WTC11 (cell line): ENCODE results near the gene NLRP6. TPM values are rescaled to one million over a fixed set of nuclear protein-coding genes. Genes with fewer than 3 reads are reported as not detected.
"Not testable (repeated sequence)": the region's sequence is repeated elsewhere in the genome, so short reads cannot be mapped to it uniquely, and the experiment has no call there.

Experiments
- ATAC-seq: fragments of 200-7000 bp; cut with Tn5 transposase; 2 replicates; pipeline ENCODE4 v1.10.0; 2021; ENCODE audit warnings: mild to moderate bottlenecking, moderate library complexity
- CTCF ChIA-PET: fragments of 300-600 bp; sonication (Branson Sonifier 250); formaldehyde crosslinking; loops from one replicate; lab custom pipeline; 2021; ENCODE audit warnings: antibody characterized with exemption; lab: Charles Lee
- POLR2A ChIA-PET: fragments of 350-600 bp; sonication (Branson Sonifier 250); formaldehyde crosslinking; loops from one replicate; lab custom pipeline; 2021; ENCODE audit warnings: antibody characterized with exemption; lab: Charles Lee
- DNase-seq: peaks from one replicate; pipeline ENCODE4 v3.0.0; 2021; ENCODE audit warnings: low spot score
- H3K27ac Mint-ChIP-seq: 2 replicates; pipeline ENCODE4 v1.8.0; 2021; ENCODE audit warnings: mixed read lengths
- H3K27me3 Mint-ChIP-seq: 2 replicates; pipeline ENCODE4 v1.8.0; 2021; ENCODE audit warnings: low read depth, mild to moderate bottlenecking, moderate library complexity, mixed read lengths
- H3K36me3 Mint-ChIP-seq: 2 replicates; pipeline ENCODE4 v1.8.0; 2021; ENCODE audit warnings: mixed read lengths
- H3K4me1 Mint-ChIP-seq: 2 replicates; pipeline ENCODE4 v1.8.0; 2022; ENCODE audit warnings: mixed read lengths
- H3K4me3 Mint-ChIP-seq: 2 replicates; pipeline ENCODE4 v1.8.0; 2021; ENCODE audit warnings: mild to moderate bottlenecking, moderate library complexity, mixed read lengths
- H3K9me3 Mint-ChIP-seq: 2 replicates; pipeline ENCODE4 v1.8.0; 2021; ENCODE audit warnings: mixed read lengths
- CBFB ChIP-seq: sonication (generic); formaldehyde crosslinking; IDR thresholded peaks from 2 replicates; pipeline ENCODE4 v1.8.1; 2022; ENCODE audit warnings: mild to moderate bottlenecking, low read depth, missing genetic modification reagents
- ELF4 ChIP-seq: sonication (generic); formaldehyde crosslinking; IDR thresholded peaks from 2 replicates; pipeline ENCODE4 v1.8.1; 2022; ENCODE audit warnings: low read depth, mild to moderate bottlenecking, moderate library complexity, missing genetic modification reagents
- FOXK1 ChIP-seq: sonication (generic); formaldehyde crosslinking; IDR thresholded peaks from 2 replicates; pipeline ENCODE4 v1.8.0; 2022; ENCODE audit warnings: mild to moderate bottlenecking, moderate library complexity, missing genetic modification reagents
- HMGA2 ChIP-seq: fragments of 250-450 bp; sonication (Bioruptor Pico); IDR thresholded peaks from 2 replicates; pipeline ENCODE4 v1.4.0; 2021; ENCODE audit warnings: mild to moderate bottlenecking, moderate library complexity
- IRF2 ChIP-seq: sonication (generic); formaldehyde crosslinking; IDR thresholded peaks from 2 replicates; pipeline ENCODE4 v1.8.0; 2022; ENCODE audit warnings: low read depth, missing genetic modification reagents, borderline replicate concordance
- JUN ChIP-seq: sonication (generic); formaldehyde crosslinking; IDR thresholded peaks from 2 replicates; pipeline ENCODE4 v1.8.0; 2023; ENCODE audit warnings: mild to moderate bottlenecking, missing genetic modification reagents
- MXD4 ChIP-seq: fragments of 250-450 bp; sonication (Bioruptor Pico); IDR thresholded peaks from 2 replicates; pipeline ENCODE4 v1.8.0; 2021; ENCODE audit warnings: mild to moderate bottlenecking, moderate library complexity, borderline replicate concordance
- MYBL2 ChIP-seq: sonication (generic); formaldehyde crosslinking; IDR thresholded peaks from 2 replicates; pipeline ENCODE4 v1.8.1; 2023; ENCODE audit warnings: mild to moderate bottlenecking, moderate library complexity, missing genetic modification reagents
- RORB ChIP-seq: fragments of 250-450 bp; sonication (Bioruptor Pico); IDR thresholded peaks from 2 replicates; pipeline ENCODE4 v1.9.0; 2021; ENCODE audit warnings: mild to moderate bottlenecking
- SOX15 ChIP-seq: fragments of 250-450 bp; sonication (Bioruptor Pico); IDR thresholded peaks from 2 replicates; pipeline ENCODE4 v1.9.0; 2021; ENCODE audit warnings: mild to moderate bottlenecking
- SP1 ChIP-seq: sonication (generic); formaldehyde crosslinking; conservative IDR thresholded peaks from 2 replicates; pipeline ENCODE4 v1.8.1; 2022; ENCODE audit warnings: missing genetic modification reagents
- TCF7 ChIP-seq: sonication (generic); formaldehyde crosslinking; IDR thresholded peaks from 2 replicates; pipeline ENCODE4 v1.8.0; 2022; ENCODE audit warnings: mild to moderate bottlenecking, low read depth, missing genetic modification reagents, moderate library complexity
- ZNF121 ChIP-seq: sonication (generic); formaldehyde crosslinking; IDR thresholded peaks from 2 replicates; pipeline ENCODE4 v1.8.0; 2023; ENCODE audit warnings: missing genetic modification reagents
- ZNF317 ChIP-seq: sonication (generic); formaldehyde crosslinking; IDR thresholded peaks from 2 replicates; pipeline ENCODE4 v1.8.1; 2023; ENCODE audit warnings: low read depth, mild to moderate bottlenecking, moderate library complexity, missing genetic modification reagents, borderline replicate concordance
- total RNA-seq: library from RNA; stranded (reverse); gene quantifications from 3 replicates; pipeline ENCODE4 v1.2.3, GENCODE V29; 2021
- TF ChIP-seq, protein P1 (sequence below): sonication (generic); formaldehyde crosslinking; IDR thresholded peaks from 2 replicates; pipeline ENCODE4 v1.8.1; 2022; ENCODE audit warnings: mild to moderate bottlenecking, moderate library complexity, missing genetic modification reagents
- TF ChIP-seq, protein P2 (sequence below): sonication (generic); formaldehyde crosslinking; IDR thresholded peaks from 2 replicates; pipeline ENCODE4 v1.8.0; 2022; ENCODE audit warnings: mild to moderate bottlenecking, missing genetic modification reagents
- TF ChIP-seq, protein P3 (sequence below): sonication (generic); formaldehyde crosslinking; IDR thresholded peaks from 2 replicates; pipeline ENCODE4 v1.8.1; 2023; ENCODE audit warnings: mild to moderate bottlenecking, moderate library complexity, missing genetic modification reagents
- TF ChIP-seq, protein P4 (sequence below): sonication (generic); formaldehyde crosslinking; IDR thresholded peaks from 2 replicates; pipeline ENCODE4 v1.8.1; 2022; ENCODE audit warnings: low read depth, mild to moderate bottlenecking, moderate library complexity, missing genetic modification reagents, borderline replicate concordance
- TF ChIP-seq, protein P5 (sequence below): fragments of 250-450 bp; sonication (Bioruptor Pico); conservative IDR thresholded peaks from 2 replicates; pipeline ENCODE4 v1.9.0; 2021; ENCODE audit warnings: mild to moderate bottlenecking
- TF ChIP-seq, protein P6 (sequence below): sonication (generic); formaldehyde crosslinking; IDR thresholded peaks from 2 replicates; pipeline ENCODE4 v1.8.1; 2023; ENCODE audit warnings: mild to moderate bottlenecking, missing genetic modification reagents, moderate library complexity
- TF ChIP-seq, protein P7 (sequence below): sonication (generic); formaldehyde crosslinking; IDR thresholded peaks from 2 replicates; pipeline ENCODE4 v1.8.0; 2022; ENCODE audit warnings: mild to moderate bottlenecking, missing genetic modification reagents

NLRP6 gene
- total RNA-seq, 1 experiment from 2014 or later: 0.09 TPM

DNA sequence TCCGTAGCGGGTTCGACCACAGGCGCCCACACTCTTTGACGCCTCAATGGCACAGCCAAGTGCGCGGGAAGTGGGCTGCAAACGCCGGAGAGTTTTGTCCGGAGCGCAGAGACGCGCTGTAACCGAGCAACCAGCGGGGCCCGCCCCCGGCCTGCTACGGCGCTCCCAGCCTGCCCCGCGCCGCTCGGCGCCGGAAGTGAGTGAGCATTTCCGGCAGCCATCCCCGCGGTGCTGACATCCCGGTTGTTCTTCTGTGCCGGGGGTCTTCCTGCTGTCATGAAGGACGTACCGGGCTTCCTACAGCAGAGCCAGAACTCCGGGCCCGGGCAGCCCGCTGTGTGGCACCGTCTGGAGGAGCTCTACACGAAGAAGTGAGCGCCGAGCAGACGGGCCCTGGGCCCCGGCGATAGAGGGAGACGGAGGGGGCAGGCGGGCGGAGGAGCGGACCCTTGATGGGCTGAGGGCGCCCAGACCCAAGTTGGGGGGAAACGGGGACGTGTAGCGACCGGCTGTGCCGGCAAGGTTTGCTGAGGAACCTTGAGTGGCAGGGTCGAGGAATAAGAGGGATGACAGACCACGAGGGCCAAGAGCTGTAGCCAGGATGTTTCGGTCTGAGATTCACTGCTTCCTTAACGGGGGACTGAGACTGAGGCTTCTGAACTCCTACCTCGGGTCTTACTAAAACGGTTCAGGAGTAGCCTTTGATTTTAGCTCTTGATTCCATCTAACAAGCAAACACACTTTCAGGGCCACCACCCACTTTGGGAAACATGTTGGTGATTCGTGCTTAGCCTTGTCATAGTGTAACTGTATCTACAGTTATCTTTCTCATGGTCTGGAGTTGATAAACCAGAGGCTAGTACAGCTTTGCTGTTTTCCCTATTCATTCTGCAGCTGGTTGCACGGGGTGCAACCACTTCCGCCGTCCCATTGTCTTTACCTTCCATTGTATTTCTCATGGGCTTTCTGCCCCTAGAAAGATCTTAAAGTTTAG lies 41.1 kb upstream of the NLRP6 start, which contains the start of gene PSMD13 (continued):
- TF ChIP-seq RORB (CRISPR knock-in tag) (no peak), JUN (CRISPR knock-in tag) (no peak), ZNF317 (CRISPR knock-in tag) (no peak), SOX15 (CRISPR knock-in tag) (no peak), ZNF121 (CRISPR knock-in tag) (no peak), SP1 (CRISPR knock-in tag) (peak; percentile 73; the same call in 1 of the 2 replicates)
- TF ChIP-seq, protein P1, sequence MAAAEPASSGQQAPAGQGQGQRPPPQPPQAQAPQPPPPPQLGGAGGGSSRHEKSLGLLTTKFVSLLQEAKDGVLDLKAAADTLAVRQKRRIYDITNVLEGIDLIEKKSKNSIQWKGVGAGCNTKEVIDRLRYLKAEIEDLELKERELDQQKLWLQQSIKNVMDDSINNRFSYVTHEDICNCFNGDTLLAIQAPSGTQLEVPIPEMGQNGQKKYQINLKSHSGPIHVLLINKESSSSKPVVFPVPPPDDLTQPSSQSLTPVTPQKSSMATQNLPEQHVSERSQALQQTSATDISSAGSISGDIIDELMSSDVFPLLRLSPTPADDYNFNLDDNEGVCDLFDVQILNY: 0 out of 2 replicates have a peak, but pooled peaks have one; percentile 20
- TF ChIP-seq, protein P2, sequence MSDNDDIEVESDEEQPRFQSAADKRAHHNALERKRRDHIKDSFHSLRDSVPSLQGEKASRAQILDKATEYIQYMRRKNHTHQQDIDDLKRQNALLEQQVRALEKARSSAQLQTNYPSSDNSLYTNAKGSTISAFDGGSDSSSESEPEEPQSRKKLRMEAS: peak; percentile 47; the same call in 1 of the 2 replicates
- TF ChIP-seq, protein P3, sequence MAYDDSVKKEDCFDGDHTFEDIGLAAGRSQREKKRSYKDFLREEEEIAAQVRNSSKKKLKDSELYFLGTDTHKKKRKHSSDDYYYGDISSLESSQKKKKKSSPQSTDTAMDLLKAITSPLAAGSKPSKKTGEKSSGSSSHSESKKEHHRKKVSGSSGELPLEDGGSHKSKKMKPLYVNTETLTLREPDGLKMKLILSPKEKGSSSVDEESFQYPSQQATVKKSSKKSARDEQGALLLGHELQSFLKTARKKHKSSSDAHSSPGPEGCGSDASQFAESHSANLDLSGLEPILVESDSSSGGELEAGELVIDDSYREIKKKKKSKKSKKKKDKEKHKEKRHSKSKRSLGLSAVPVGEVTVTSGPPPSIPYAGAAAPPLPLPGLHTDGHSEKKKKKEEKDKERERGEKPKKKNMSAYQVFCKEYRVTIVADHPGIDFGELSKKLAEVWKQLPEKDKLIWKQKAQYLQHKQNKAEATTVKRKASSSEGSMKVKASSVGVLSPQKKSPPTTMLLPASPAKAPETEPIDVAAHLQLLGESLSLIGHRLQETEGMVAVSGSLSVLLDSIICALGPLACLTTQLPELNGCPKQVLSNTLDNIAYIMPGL (CRISPR knock-in tag): no peak
- TF ChIP-seq, protein P4, sequence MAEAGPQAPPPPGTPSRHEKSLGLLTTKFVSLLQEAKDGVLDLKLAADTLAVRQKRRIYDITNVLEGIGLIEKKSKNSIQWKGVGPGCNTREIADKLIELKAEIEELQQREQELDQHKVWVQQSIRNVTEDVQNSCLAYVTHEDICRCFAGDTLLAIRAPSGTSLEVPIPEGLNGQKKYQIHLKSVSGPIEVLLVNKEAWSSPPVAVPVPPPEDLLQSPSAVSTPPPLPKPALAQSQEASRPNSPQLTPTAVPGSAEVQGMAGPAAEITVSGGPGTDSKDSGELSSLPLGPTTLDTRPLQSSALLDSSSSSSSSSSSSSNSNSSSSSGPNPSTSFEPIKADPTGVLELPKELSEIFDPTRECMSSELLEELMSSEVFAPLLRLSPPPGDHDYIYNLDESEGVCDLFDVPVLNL (CRISPR knock-in tag): no peak
- TF ChIP-seq, protein P5, sequence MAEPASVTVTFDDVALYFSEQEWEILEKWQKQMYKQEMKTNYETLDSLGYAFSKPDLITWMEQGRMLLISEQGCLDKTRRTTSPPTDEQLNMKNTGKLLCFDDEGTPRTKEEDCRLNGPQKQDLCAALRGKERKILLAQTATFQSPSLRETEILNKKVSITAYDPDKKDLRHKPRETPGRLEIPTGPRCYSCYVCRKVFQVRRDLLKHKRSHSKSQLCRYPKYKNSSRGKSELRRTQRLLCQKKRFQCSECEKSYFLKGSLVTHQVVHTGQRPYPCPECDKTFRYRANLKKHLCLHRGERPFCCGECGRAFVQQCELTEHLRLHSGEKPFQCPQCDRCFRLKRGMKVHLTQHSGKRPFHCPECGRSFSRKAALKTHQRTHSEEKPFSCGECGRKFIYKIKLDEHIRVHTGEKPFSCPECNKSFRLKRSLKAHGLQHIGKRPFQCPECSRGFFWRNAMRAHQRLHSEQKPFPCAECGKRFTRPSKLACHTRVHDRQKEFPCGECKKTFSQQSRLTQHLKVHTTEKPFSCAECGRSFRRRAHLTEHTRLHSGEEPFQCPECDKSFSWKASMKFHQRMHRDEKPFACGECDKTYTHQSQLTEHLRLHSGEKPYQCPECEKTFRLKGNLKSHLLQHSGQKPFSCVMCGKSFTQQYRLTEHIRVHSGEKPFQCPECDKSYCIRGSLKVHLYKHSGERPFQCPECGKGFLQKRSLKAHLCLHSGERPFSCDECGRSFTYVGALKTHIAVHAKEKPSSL (CRISPR knock-in tag): no peak
- TF ChIP-seq, all 79 proteins: peak for 7

DNA sequence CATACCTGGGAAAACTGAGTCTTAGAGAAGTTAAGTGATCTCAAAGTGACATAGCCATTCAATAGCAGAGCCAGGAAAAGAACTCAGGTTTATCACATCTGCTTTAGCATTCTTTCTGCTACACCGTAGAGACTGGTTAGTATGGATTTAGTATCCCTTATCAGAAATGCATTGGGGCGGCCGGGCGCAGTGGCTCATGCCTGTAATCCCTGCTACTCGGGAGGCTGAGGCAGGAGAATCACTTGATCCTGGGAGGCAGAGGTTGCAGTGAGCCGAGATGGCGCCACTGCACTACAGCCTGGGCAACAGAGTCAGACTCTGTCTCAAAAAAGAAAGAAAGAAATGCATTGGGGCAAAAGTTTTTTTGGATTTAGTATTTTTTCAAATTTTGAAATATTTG lies 39.9 kb upstream of the NLRP6 start:
- H3K9me3 Mint-ChIP-seq, DNase-seq, H3K27ac Mint-ChIP-seq, POLR2A ChIA-PET, H3K27me3 Mint-ChIP-seq, ATAC-seq: not testable (repeated sequence)
- H3K4me1 Mint-ChIP-seq: peaks cover 15% of the 10 kb centered on the region
- H3K36me3 Mint-ChIP-seq: peaks cover 31% of the 10 kb centered on the region
- CTCF ChIA-PET: interaction anchor here (1.8 kb wide), 1 partner anchor 13 kb away, joined by 13 read pairs; no protein-coding TSS in a partner anchor
- peak overlapping the region; percentile 96 for H3K4me3 Mint-ChIP-seq

DNA sequence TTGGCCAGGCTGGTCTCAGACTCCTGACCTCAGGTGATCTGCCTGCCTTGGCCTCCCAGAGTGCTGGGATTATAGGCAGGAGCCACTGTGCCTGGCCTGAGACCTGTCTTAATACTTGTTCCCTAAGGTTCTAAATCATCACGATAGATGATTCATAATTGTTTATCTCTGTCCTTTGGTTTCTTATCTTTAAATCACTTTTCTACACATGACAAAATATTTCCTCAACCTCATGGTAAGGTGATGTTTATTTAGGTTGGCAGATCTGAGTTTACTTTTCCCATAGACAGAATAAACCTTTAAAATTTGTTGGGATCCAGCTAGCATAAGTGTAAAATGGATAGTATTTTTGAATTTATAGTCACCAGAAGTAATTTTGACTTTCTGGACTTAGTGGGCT lies 37.9 kb upstream of the NLRP6 start:
- no peaks in the 10 kb centered on the region for H3K9me3 Mint-ChIP-seq
- no peak overlapping the region for H3K4me3 Mint-ChIP-seq
- H3K36me3 Mint-ChIP-seq: peaks cover 44% of the 10 kb centered on the region
- ATAC-seq (no peak), DNase-seq (no peak)
- H3K4me1 Mint-ChIP-seq: peaks cover 12% of the 10 kb centered on the region
- H3K27me3 Mint-ChIP-seq: no peaks in the 10 kb centered on the region
- H3K27ac Mint-ChIP-seq: no peak overlapping the region
- CTCF ChIA-PET: interaction anchor here (1.2 to 2.3 kb wide), 3 partner anchors 10 to 124 kb away, joined by 3 to 18 read pairs (median 3); no protein-coding TSS in a partner anchor
- POLR2A ChIA-PET: no interaction called here
- TF ChIP-seq TCF7 (CRISPR knock-in tag) (no peak), IRF2 (CRISPR knock-in tag) (no peak), ELF4 (CRISPR knock-in tag) (no peak), HMGA2 (CRISPR knock-in tag) (no peak), MYBL2 (CRISPR knock-in tag) (no peak), MXD4 (CRISPR knock-in tag) (no peak), FOXK1 (CRISPR knock-in tag) (no peak), CBFB (CRISPR knock-in tag) (no peak)
- TF ChIP-seq, protein P6, sequence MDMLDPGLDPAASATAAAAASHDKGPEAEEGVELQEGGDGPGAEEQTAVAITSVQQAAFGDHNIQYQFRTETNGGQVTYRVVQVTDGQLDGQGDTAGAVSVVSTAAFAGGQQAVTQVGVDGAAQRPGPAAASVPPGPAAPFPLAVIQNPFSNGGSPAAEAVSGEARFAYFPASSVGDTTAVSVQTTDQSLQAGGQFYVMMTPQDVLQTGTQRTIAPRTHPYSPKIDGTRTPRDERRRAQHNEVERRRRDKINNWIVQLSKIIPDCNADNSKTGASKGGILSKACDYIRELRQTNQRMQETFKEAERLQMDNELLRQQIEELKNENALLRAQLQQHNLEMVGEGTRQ: no peak
- TF ChIP-seq, protein P7, sequence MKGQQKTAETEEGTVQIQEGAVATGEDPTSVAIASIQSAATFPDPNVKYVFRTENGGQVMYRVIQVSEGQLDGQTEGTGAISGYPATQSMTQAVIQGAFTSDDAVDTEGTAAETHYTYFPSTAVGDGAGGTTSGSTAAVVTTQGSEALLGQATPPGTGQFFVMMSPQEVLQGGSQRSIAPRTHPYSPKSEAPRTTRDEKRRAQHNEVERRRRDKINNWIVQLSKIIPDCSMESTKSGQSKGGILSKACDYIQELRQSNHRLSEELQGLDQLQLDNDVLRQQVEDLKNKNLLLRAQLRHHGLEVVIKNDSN (CRISPR knock-in tag): no peak
